ENCODE measurements around the gene BANP. TPM values are rescaled to one million over a fixed set of nuclear protein-coding genes. Genes with fewer than 3 reads are reported as not detected.
A peak's percentile ranks its signal among the peaks of the same experiment; 100 is the strongest.
"Not testable (repeated sequence)": the region's sequence is repeated elsewhere in the genome, so short reads cannot be mapped to it uniquely, and the experiment has no call there.

Gene BANP
- total and polyA plus RNA-seq, 3 donors from 2014 or later = 25.3 to 60.2 (median 55.9) TPM

- Histone ChIP-seq H3K4me1 (no peaks in the 10 kb centered on the region), H3K9me3 (no peaks in the 10 kb centered on the region), H3K36me3 (ENCODE audit: low read depth, missing control alignments) (no peaks in the 10 kb centered on the region), H3K27me3 (no peaks in the 10 kb centered on the region), H3K4me3 (no peak overlapping the region), H3K27ac (no peak overlapping the region)
- DNase-seq = no peak
- intact Hi-C loops (cut with DNase I; ENCODE audit: low total_unique reads) = no loop called here
- TF ChIP-seq CTCF (IDR thresholded peaks at IDR 0.05) = no peak
- TF ChIP-seq POLR2A (IDR thresholded peaks at IDR 0.05) = no peak
- WGBS, 2 donors = 67 to 70% methylated on average over 1 to 10 of the region's 11 CpGs
Measured at GRCh38 chr16:88016964-88017363, 65.7 kb downstream of the BANP start.

DNA sequence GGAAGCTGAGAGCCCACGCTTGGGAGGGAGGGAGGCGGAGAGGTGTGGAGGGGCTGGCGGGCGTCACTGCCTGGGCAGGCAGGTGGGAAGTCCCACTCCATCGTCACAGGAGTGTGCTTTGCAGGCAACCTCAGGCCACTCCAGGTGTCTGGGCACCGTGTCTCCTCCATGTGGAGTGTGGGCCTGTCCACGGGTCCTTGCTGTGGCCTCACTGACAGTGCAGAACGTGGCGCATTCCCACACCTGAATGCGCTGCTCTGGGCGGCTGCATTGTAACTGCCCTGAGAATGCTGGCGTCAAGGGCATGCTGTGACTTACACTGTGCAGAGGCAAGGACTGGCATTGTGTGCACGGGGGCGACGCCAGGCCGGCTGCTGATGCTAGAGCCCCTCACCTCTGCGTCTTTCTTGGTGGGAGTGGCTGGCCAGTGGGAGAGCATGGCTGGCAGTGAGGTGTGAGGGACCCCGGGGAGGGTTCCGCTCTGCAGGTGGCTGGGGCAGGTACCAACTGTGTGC lies 66.4 kb downstream of the BANP start:
- no peaks in the 10 kb centered on the region for H3K27me3 ChIP-seq
- H3K4me1 ChIP-seq = no peaks in the 10 kb centered on the region
- no peaks in the 10 kb centered on the region for H3K9me3 ChIP-seq
- DNase-seq = no peak
- intact Hi-C loops (cut with DNase I; ENCODE audit: low total_unique reads) = no loop called here
- H3K36me3 ChIP-seq (ENCODE audit: low read depth, missing control alignments) = no peaks in the 10 kb centered on the region
- TF ChIP-seq CTCF (IDR thresholded peaks at IDR 0.05) (no peak), POLR2A (IDR thresholded peaks at IDR 0.05) (no peak)
- WGBS, 2 donors = 90 to 91% methylated on average over 5 to 19 of the region's 19 CpGs
- no peak overlapping the region for H3K4me3 ChIP-seq
- no peak overlapping the region for H3K27ac ChIP-seq

DNA sequence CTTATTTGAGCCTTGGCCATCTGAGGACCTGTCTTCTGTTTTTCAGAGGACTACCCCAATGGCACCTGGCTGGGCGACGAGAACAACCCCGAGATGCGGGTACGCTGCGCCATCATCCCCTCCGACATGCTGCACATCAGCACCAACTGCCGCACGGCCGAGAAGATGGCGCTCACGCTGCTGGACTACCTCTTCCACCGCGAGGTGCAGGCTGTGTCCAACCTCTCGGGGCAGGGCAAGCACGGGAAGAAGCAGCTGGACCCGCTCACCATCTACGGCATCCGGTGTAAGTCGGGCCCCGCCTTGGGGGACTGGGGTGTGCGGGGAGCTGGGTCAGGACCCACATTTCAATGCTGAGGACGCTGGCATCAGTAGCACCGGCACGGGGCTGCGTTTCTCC lies 67.1 kb downstream of the BANP start:
- WGBS, 2 donors = 63 to 91% methylated on average over 15 to 26 of the region's 26 CpGs
- DNase-seq, H3K4me1 ChIP-seq: not testable (repeated sequence)

DNA sequence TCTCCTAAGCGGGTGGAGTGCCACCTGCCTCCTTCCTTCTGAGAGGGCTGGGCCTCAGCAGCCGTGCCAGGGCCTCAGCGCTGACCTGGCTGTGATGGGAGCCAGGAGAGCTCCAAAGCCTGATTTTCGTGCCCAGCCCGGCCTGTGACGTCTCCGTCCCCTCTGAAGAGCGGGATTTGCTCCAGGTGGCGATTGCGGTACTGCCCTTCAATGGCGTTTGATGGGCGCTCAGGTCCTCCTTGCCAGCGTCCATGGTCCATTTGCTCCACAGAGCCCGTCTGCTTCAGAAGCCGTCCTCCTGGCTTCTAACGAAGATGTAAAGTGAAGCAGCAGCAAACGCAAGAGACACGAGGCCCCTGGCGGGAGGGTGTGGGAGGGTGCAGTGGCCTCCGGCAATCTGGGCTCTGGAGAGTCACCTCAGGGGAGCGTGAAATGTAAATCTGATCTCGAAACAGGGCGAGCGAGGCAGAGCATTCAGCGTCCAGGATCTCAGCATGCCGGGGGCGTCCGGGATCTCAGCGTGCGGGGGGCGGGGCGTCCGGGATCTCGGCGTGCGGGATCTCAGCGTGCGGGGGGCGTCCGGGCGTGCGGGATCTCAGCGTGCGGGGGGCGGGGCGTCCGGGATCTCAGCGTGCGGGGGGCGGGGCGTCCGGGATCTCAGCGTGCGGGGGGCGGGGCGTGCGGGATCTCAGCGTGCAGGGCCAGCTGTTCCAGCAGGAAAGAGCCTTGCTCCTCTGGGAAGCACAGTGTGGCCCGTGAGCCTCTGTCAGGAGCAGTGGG lies 68.0 kb downstream of the BANP start:
- intact Hi-C loops (cut with DNase I; ENCODE audit: low total_unique reads) = not testable (repeated sequence)
- peak overlapping the region in 1 of 2 donors; percentile 29 for H3K4me3 ChIP-seq
- DNase-seq = peak; percentile 57

More for the DNA sequence above, 67.1 kb downstream of the BANP start:
- H3K36me3 ChIP-seq (ENCODE audit: low read depth, missing control alignments); H3K4me3 ChIP-seq; intact Hi-C loops (cut with DNase I; ENCODE audit: low total_unique reads); H3K27ac ChIP-seq; H3K27me3 ChIP-seq; H3K9me3 ChIP-seq: not testable (repeated sequence)

GRCh38 chr16:88019821-88020515 lies 68.7 kb downstream of the BANP start:
- H3K9me3 ChIP-seq = no peaks in the 10 kb centered on the region

More for the DNA sequence above, 68.0 kb downstream of the BANP start:
- not testable (repeated sequence) for H3K36me3 ChIP-seq (ENCODE audit: low read depth, missing control alignments); H3K9me3 ChIP-seq; H3K27ac ChIP-seq; H3K4me1 ChIP-seq; H3K27me3 ChIP-seq
- 48 to 62% methylated on average over 32 to 43 of the region's 59 CpGs for WGBS, 2 donors

More at GRCh38 chr16:88019821-88020515, 68.7 kb downstream of the BANP start:
- 74 to 83% methylated on average over 18 to 23 of the region's 23 CpGs for WGBS, 2 donors
- no peak overlapping the region for H3K4me3 ChIP-seq
- intact Hi-C loops (cut with DNase I; ENCODE audit: low total_unique reads) = no loop called here
- no peak for DNase-seq
- no peak overlapping the region for H3K27ac ChIP-seq
- no peaks in the 10 kb centered on the region for H3K4me1 ChIP-seq
- TF ChIP-seq POLR2A (IDR thresholded peaks at IDR 0.05) (no peak), CTCF (IDR thresholded peaks at IDR 0.05) (no peak)
- no peaks in the 10 kb centered on the region for H3K36me3 ChIP-seq (ENCODE audit: low read depth, missing control alignments)
- H3K27me3 ChIP-seq = no peaks in the 10 kb centered on the region
